Hematopoietic multipotent progenitor cell treated with erythropoietin and hydrocortisone succinate and interleukin-3 and kit ligand, for 6 days (in vitro differentiated cells): ENCODE measurements around the gene AMMECR1.
"Not testable (repeated sequence)": the region's sequence is repeated elsewhere in the genome, so short reads cannot be mapped to it uniquely, and the experiment has no call there.

Source experiments
- DNase-seq: peaks from one replicate; pipeline ENCODE4 v3.0.0-alpha.2; 2015

AMMECR1 gene

GRCh38 chrX:110251961-110252360, 65.9 kb downstream of the AMMECR1 start:
- DNase-seq, result no peak

- DNase-seq, result peak; percentile 54
Measured at GRCh38 chrX:110251526-110251925, 66.4 kb downstream of the AMMECR1 start.

GRCh38 chrX:110250847-110251246, 67.0 kb downstream of the AMMECR1 start:
- DNase-seq, result peak; percentile 13

- no peak for DNase-seq
Measured at GRCh38 chrX:110248578-110248977, 69.3 kb downstream of the AMMECR1 start.

GRCh38 chrX:110245011-110245410, 72.9 kb downstream of the AMMECR1 start:
- DNase-seq, result no peak

GRCh38 chrX:110242371-110242770, 75.5 kb downstream of the AMMECR1 start:
- no peak for DNase-seq

- no peak for DNase-seq
Measured at GRCh38 chrX:110241816-110242215, 76.1 kb downstream of the AMMECR1 start.

GRCh38 chrX:110238259-110238658, 79.6 kb downstream of the AMMECR1 start:
- peak; percentile 39 for DNase-seq

- not testable (repeated sequence) for DNase-seq
Measured at GRCh38 chrX:110231485-110231884, 86.4 kb downstream of the AMMECR1 start.

GRCh38 chrX:110229497-110230111, 88.3 kb downstream of the AMMECR1 start:
- not testable (repeated sequence) for DNase-seq

- DNase-seq, result no peak
Measured at GRCh38 chrX:110228453-110228852, 89.4 kb downstream of the AMMECR1 start.

- DNase-seq, result no peak
Measured at GRCh38 chrX:110226931-110227330, 91.0 kb downstream of the AMMECR1 start.

- DNase-seq, result no peak
Measured at GRCh38 chrX:110224926-110225617, 92.8 kb downstream of the AMMECR1 start.

GRCh38 chrX:110222497-110223257, 95.2 kb downstream of the AMMECR1 start:
- no peak for DNase-seq

- DNase-seq, result peak; percentile 12
Measured at GRCh38 chrX:110219920-110220319, 98.0 kb downstream of the AMMECR1 start.

- no peak for DNase-seq
Measured at GRCh38 chrX:110218591-110218990, 99.3 kb downstream of the AMMECR1 start.

GRCh38 chrX:110216027-110216426, 101.9 kb downstream of the AMMECR1 start:
- no peak for DNase-seq

- no peak for DNase-seq
Measured at GRCh38 chrX:110215411-110215810, 102.5 kb downstream of the AMMECR1 start.

GRCh38 chrX:110214684-110215083, 103.2 kb downstream of the AMMECR1 start:
- DNase-seq, result no peak

GRCh38 chrX:110213183-110213582, 104.7 kb downstream of the AMMECR1 start:
- no peak for DNase-seq

GRCh38 chrX:110212299-110212698, 105.6 kb downstream of the AMMECR1 start:
- no peak for DNase-seq

- DNase-seq, result no peak
Measured at GRCh38 chrX:110211340-110211739, 106.5 kb downstream of the AMMECR1 start.

GRCh38 chrX:110210417-110211139, 107.3 kb downstream of the AMMECR1 start:
- no peak for DNase-seq
